ENCODE measurements around the gene OSGIN1. TPM values are rescaled to one million over a fixed set of nuclear protein-coding genes. Genes with fewer than 3 reads are reported as not detected.

OSGIN1 gene
- total and polyA plus RNA-seq, 8 donors: 2.6 to 28.6 (median 10.2) TPM

DNA sequence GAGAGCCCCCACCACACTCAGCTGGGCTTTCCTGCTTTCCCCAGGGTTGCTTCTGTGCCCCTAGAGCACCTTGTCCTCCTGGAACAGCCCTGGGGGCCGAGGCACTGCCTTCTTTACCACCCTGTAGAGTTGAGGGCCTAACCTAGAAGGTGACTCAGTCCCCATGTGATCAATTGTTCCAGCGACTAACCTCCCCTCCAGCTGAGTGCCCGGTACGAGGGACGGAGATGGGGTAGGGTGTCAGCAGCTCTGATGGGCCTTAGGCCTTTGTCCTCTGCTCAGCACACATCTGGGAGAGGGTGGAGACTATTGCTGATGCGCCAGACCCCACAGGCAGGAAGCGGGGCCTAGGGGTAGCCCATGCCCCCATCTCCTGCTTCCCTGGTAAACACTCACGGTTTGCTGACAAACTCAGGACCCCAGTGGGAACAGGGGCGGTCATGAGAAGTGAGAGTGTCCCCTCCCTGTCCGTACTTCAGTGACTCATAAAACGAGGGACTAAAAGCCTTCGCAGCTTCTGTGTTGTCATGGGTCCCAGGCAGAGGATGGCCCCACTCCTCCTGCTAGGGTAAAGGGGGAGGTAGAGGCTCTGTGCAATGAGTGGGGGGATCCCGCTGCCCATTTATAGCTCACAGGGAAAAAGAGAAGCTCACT, 48.1 kb downstream of the OSGIN1 start:
- WGBS, 5 donors: 65 to 81% (median 75%) methylated on average over 10 to 13 of the region's 13 CpGs
- TF ChIP-seq POLR2AphosphoS5 (IDR thresholded peaks at IDR 0.05) (no peak), EP300 (IDR thresholded peaks at IDR 0.05) (no peak), POLR2A (IDR thresholded peaks at IDR 0.05) (no peak)
- TF ChIP-seq, protein P1, sequence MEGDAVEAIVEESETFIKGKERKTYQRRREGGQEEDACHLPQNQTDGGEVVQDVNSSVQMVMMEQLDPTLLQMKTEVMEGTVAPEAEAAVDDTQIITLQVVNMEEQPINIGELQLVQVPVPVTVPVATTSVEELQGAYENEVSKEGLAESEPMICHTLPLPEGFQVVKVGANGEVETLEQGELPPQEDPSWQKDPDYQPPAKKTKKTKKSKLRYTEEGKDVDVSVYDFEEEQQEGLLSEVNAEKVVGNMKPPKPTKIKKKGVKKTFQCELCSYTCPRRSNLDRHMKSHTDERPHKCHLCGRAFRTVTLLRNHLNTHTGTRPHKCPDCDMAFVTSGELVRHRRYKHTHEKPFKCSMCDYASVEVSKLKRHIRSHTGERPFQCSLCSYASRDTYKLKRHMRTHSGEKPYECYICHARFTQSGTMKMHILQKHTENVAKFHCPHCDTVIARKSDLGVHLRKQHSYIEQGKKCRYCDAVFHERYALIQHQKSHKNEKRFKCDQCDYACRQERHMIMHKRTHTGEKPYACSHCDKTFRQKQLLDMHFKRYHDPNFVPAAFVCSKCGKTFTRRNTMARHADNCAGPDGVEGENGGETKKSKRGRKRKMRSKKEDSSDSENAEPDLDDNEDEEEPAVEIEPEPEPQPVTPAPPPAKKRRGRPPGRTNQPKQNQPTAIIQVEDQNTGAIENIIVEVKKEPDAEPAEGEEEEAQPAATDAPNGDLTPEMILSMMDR (IDR thresholded peaks at IDR 0.05): no peak
- no peak overlapping the region for H3K4me3 ChIP-seq
- H3K9me3 ChIP-seq: no peaks in the 10 kb centered on the region
- no peak overlapping the region for H3K27ac ChIP-seq
- H3K36me3 ChIP-seq: no peaks in the 10 kb centered on the region
- H3K4me1 ChIP-seq: no peaks in the 10 kb centered on the region
- DNase-seq: no peak
- H3K27me3 ChIP-seq: peaks cover 0 to 87% (median 19%) of the 10 kb centered on the region in 3 donors
- intact Hi-C loops (cut with DNase I; ENCODE audit: low total_unique reads): no loop called here

DNA sequence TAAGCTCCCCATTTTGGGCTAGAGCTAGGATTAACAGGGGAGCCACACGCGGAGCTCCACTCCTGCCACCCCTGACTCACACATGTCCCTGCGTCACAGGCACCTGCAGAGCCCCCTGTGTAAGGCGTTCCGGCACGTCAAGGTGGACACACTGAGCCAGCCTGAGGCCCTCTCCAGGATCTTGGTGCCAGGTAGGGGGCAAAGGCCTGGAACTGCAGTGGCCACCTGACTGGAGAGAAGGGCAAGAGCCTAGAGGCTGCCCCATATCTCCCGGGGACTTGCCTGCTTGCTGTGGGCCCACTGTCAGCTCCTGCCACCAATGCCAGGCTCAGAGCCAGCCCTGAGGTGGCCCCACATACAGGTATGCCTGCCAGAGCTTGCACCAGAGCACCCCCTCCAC, 48.7 kb downstream of the OSGIN1 start:
- DNase-seq: no peak
- H3K4me1 ChIP-seq: no peaks in the 10 kb centered on the region
- peaks cover 0 to 87% (median 12%) of the 10 kb centered on the region in 3 donors for H3K27me3 ChIP-seq
- TF ChIP-seq, protein P1 (IDR thresholded peaks at IDR 0.05): no peak
- no peak for TF ChIP-seq EP300 (IDR thresholded peaks at IDR 0.05)
- TF ChIP-seq POLR2A (IDR thresholded peaks at IDR 0.05): no peak
- TF ChIP-seq POLR2AphosphoS5 (IDR thresholded peaks at IDR 0.05): no peak
- no peaks in the 10 kb centered on the region for H3K9me3 ChIP-seq
- 63 to 95% (median 88%) methylated on average over 1 to 7 of the region's 7 CpGs for WGBS, 5 donors
- no peak overlapping the region for H3K4me3 ChIP-seq
- intact Hi-C loops (cut with DNase I; ENCODE audit: low total_unique reads): no loop called here
- no peaks in the 10 kb centered on the region for H3K36me3 ChIP-seq
- no peak overlapping the region for H3K27ac ChIP-seq

DNA sequence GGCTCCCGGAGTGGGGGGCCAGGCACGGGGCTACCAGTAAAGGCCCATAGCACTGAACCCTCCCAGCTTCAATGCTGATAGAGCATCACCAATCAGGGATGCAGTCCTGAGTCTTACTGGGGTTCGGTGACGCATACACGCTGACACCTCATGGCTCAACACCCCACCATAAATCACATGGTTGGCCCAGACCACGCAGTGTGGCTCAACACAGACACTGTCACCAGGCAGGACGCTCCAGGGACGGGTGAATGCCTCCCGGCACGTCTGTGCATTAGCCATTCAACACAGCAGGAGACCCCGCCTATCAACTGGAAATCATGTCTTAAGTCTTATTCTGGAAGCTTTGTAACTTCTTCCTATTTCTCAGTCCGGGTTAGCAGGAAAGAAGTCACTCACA, 50.0 kb downstream of the OSGIN1 start:
- DNase-seq: no peak
- Histone ChIP-seq H3K4me3 (no peak overlapping the region), H3K4me1 (no peaks in the 10 kb centered on the region), H3K9me3 (no peaks in the 10 kb centered on the region), H3K27ac (no peak overlapping the region), H3K27me3 (peaks cover 0 to 87% (median 8%) of the 10 kb centered on the region in 3 donors), H3K36me3 (no peaks in the 10 kb centered on the region)
- 69 to 83% (median 81%) methylated on average over 11 to 12 of the region's 12 CpGs for WGBS, 5 donors
- TF ChIP-seq EP300 (IDR thresholded peaks at IDR 0.05) (no peak), POLR2AphosphoS5 (IDR thresholded peaks at IDR 0.05) (no peak), POLR2A (IDR thresholded peaks at IDR 0.05) (no peak)
- TF ChIP-seq, protein P1 (IDR thresholded peaks at IDR 0.05): no peak
- intact Hi-C loops (cut with DNase I; ENCODE audit: low total_unique reads): no loop called here

DNA sequence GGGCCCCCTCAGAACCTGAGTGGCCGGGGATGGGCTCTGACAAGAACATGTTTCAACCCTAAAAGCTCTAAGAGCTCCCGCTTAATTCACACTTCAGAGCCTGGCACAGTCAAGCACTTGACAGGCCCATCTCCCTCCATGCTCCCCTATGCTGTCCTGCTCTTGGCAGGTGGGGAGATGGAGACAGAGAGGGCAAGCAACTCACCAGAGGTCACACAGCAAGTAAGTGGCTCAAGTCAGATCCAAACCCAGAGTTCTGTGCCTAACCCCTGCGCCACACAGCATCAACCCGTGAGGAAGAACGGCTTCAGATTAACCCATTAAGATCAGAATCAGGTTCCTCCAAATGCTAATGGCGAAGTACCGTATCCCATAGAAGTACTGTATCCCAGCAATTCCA, 51.4 kb downstream of the OSGIN1 start:
- TF ChIP-seq EP300 (IDR thresholded peaks at IDR 0.05): no peak
- TF ChIP-seq, protein P1 (IDR thresholded peaks at IDR 0.05): no peak
- no peak for TF ChIP-seq POLR2AphosphoS5 (IDR thresholded peaks at IDR 0.05)
- no peak for TF ChIP-seq POLR2A (IDR thresholded peaks at IDR 0.05)
- Histone ChIP-seq H3K9me3 (no peaks in the 10 kb centered on the region), H3K27me3 (peaks cover 0 to 81% (median 8%) of the 10 kb centered on the region in 3 donors), H3K36me3 (no peaks in the 10 kb centered on the region), H3K27ac (no peak overlapping the region), H3K4me3 (no peak overlapping the region), H3K4me1 (no peaks in the 10 kb centered on the region)
- WGBS, 5 donors: 74 to 80% (median 76%) methylated on average over 7 of the region's 7 CpGs
- intact Hi-C loops (cut with DNase I; ENCODE audit: low total_unique reads): no loop called here
- no peak for DNase-seq

Measured in stomach (tissue), 9 donors.